Ascending aorta (tissue), 2 donors: ENCODE measurements around the gene ZBTB18. TPM values are rescaled to one million over a fixed set of nuclear protein-coding genes. Genes with fewer than 3 reads are reported as not detected.
"Not testable (repeated sequence)": the region's sequence is repeated elsewhere in the genome, so short reads cannot be mapped to it uniquely, and the experiment has no call there.

Experiments used
- DNase-seq, 2 donors: peaks; one replicate each; pipeline ENCODE4 v3.0.0-alpha.2; 2019; ENCODE audit warnings: low spot score in 2 of 2
- H3K27ac ChIP-seq, 2 donors: fragments of 200-600 bp; sonication (generic); one replicate each; pipeline ENCODE4 v1.5.1; 2016 to 2017; ENCODE audit warnings: mild to moderate bottlenecking in 1 of 2
- H3K27me3 ChIP-seq: fragments of 200-600 bp; sonication (generic); one replicate; pipeline ENCODE4 v1.5.1; 2017
- H3K36me3 ChIP-seq, 2 donors: fragments of 200-600 bp; sonication (generic); one replicate each; pipeline ENCODE4 v1.5.1; 2016
- H3K4me1 ChIP-seq, 2 donors: fragments of 200-600 bp; sonication (generic); one replicate each; pipeline ENCODE4 v1.5.1; 2016 to 2017; ENCODE audit warnings: mild to moderate bottlenecking in 1 of 2
- H3K4me3 ChIP-seq, 2 donors: fragments of 200-600 bp; sonication (generic); one replicate each; pipeline ENCODE4 v1.5.1; 2016 to 2017; ENCODE audit warnings: mild to moderate bottlenecking in 1 of 2
- H3K9me3 ChIP-seq, 2 donors: fragments of 200-600 bp; sonication (generic); one replicate each; pipeline ENCODE4 v1.5.1; 2016
- intact Hi-C: fragments of 100-400 bp; cut with DNase I; formaldehyde crosslinking; loops from one replicate; pipeline ENCODE4 v1.15.1; 2023
- total RNA-seq: library from RNA; depleted of rRNA; stranded (reverse); fragments of >200 nt; gene quantifications from one replicate; pipeline ENCODE4 v1.1.0, GENCODE V29; 2016
- TF ChIP-seq, protein P1 (sequence below), 3 experiments: fragments of 200-600 bp in 2 of 3; fragments of 450-650 bp in 1 of 3; sonication (generic) in 2 of 3; IDR thresholded peaks; one replicate each; pipeline ENCODE4 v1.5.1; 2016 to 2019; ENCODE audit warnings: antibody characterized with exemption in 3 of 3, mild to moderate bottlenecking in 1 of 3, moderate library complexity in 1 of 3

ZBTB18 gene
- total RNA-seq, 1 donor from 2014 or later, result 7.1 TPM

DNA sequence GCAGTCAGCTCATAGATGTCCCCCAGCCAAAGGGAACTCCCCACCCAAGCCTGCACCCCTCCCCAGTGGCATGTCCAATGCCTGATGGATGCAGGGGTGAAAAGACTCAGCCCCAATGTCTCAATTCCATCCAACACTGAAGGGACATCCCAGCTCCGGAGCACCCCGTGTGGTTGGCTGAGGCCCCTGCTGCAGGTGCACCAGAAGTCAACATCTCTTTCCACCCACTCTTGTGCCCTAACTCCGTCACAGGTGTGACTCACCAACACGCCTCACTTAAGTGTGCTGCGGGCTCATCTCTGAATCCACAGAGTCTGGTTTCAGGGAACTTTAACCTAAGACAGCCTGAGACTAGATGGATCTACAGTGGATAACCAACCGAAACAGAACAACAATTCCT lies 40.9 kb upstream of the ZBTB18 start:
- intact Hi-C loops, result no loop called here

DNA sequence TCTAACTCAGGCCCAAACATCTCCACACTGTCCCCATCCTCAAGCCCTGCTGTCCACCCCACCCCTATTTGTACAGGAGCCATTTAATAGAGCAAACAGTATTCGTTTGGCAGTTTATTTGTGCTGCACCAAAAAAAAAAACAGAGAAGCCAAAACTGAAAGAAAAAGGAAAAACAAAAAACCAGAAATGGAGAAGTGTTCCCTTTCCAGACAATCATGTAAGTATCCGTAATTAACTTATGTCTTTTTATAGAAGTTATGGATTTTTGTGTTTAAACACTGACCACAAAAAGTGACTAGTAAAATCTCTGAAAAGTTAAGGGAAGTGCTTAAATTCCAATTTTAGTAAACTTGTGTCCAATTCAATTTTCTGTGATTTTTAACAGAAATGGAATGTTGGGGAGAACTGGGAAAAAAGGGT lies 40.4 kb upstream of the ZBTB18 start:
- H3K27me3 ChIP-seq, result no peaks in the 10 kb centered on the region
- intact Hi-C loops, result no loop called here

More for the DNA sequence above, 40.9 kb upstream of the ZBTB18 start:
- H3K27ac ChIP-seq, result no peak overlapping the region
- no peaks in the 10 kb centered on the region for H3K27me3 ChIP-seq
- no peaks in the 10 kb centered on the region for H3K36me3 ChIP-seq
- no peak overlapping the region for H3K4me3 ChIP-seq
- TF ChIP-seq, protein P1, sequence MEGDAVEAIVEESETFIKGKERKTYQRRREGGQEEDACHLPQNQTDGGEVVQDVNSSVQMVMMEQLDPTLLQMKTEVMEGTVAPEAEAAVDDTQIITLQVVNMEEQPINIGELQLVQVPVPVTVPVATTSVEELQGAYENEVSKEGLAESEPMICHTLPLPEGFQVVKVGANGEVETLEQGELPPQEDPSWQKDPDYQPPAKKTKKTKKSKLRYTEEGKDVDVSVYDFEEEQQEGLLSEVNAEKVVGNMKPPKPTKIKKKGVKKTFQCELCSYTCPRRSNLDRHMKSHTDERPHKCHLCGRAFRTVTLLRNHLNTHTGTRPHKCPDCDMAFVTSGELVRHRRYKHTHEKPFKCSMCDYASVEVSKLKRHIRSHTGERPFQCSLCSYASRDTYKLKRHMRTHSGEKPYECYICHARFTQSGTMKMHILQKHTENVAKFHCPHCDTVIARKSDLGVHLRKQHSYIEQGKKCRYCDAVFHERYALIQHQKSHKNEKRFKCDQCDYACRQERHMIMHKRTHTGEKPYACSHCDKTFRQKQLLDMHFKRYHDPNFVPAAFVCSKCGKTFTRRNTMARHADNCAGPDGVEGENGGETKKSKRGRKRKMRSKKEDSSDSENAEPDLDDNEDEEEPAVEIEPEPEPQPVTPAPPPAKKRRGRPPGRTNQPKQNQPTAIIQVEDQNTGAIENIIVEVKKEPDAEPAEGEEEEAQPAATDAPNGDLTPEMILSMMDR (IDR thresholded peaks at IDR 0.05), result no peak
- no peaks in the 10 kb centered on the region for H3K4me1 ChIP-seq
- H3K9me3 ChIP-seq, result no peaks in the 10 kb centered on the region
- no peak for DNase-seq

DNA sequence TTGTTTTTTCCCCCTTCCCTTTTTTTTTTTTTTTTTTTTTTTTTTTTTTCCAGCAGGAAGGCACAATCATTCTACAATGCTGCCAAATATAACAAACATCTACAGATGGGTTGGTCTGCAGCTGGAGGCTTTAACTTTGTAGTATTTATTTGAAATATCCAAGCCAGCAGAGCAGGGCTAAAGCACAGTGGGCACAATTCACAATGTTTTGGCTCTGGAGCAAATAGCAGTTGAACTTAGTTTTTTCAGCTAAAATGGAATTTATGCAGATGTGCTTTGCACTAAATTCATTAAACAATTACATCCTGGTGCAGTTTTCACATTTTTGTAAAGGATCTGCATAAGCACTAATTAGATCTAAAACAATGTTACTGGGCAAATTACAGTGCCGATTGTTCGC lies 39.8 kb upstream of the ZBTB18 start:
- H3K4me1 ChIP-seq, result no peaks in the 10 kb centered on the region
- DNase-seq, result no peak
- H3K27ac ChIP-seq, result no peak overlapping the region
- TF ChIP-seq, protein P1 (IDR thresholded peaks at IDR 0.05), result no peak
- H3K36me3 ChIP-seq, result no peaks in the 10 kb centered on the region
- no peaks in the 10 kb centered on the region for H3K27me3 ChIP-seq
- H3K4me3 ChIP-seq, result no peak overlapping the region
- intact Hi-C loops, result no loop called here
- no peaks in the 10 kb centered on the region for H3K9me3 ChIP-seq

More for the DNA sequence above, 40.4 kb upstream of the ZBTB18 start:
- Histone ChIP-seq H3K36me3 (no peaks in the 10 kb centered on the region), H3K4me3 (no peak overlapping the region), H3K9me3 (no peaks in the 10 kb centered on the region), H3K27ac (no peak overlapping the region), H3K4me1 (no peaks in the 10 kb centered on the region)
- TF ChIP-seq, protein P1 (IDR thresholded peaks at IDR 0.05), result no peak
- DNase-seq, result no peak

DNA sequence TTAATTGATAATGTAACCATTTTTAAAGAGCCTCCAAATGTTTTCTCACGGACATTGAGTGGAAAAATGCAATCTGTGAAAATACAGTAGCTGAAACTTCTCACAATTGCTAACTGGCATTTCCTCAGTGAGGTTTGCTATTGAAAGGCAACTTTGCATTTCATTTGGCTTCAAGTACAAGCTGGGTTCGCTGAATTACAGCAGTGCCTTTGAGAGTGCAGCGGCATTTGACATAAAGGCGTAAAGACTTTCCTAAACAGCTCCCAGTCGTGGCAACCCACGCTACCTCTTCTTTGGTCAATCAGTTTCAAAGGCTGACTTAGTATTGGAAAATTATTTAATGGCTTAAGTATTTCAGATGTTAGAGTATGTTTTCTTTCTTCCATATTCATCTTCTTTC lies 39.3 kb upstream of the ZBTB18 start:
- Histone ChIP-seq H3K4me1 (no peaks in the 10 kb centered on the region), H3K27ac (no peak overlapping the region), H3K27me3 (no peaks in the 10 kb centered on the region), H3K4me3 (no peak overlapping the region), H3K36me3 (no peaks in the 10 kb centered on the region), H3K9me3 (no peaks in the 10 kb centered on the region)
- intact Hi-C loops, result no loop called here
- TF ChIP-seq, protein P1 (IDR thresholded peaks at IDR 0.05), result no peak
- no peak for DNase-seq

DNA sequence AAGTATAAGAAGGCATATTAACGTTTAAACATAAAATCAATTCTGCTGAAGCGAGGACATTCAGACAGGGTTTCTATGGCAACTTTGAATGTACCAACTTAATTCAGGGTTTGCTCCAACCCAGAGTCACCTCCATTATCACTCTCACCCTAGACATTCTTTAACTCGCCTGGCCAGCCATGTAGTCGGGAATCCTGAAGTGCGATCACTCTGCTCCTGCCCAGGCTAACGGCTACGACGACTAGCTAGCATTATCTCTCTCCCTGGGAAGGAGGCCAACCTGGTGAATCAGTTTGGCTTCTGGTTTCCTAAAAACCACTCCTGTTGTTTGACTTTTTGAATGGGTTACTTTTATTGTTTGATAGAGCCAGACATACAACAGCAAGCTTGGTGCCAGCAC lies 38.9 kb upstream of the ZBTB18 start:
- Histone ChIP-seq H3K36me3 (no peaks in the 10 kb centered on the region), H3K9me3 (no peaks in the 10 kb centered on the region), H3K4me3 (no peak overlapping the region), H3K27ac (no peak overlapping the region), H3K27me3 (no peaks in the 10 kb centered on the region), H3K4me1 (no peaks in the 10 kb centered on the region)
- TF ChIP-seq, protein P1 (IDR thresholded peaks at IDR 0.05), result no peak
- no peak for DNase-seq
- intact Hi-C loops, result no loop called here

DNA sequence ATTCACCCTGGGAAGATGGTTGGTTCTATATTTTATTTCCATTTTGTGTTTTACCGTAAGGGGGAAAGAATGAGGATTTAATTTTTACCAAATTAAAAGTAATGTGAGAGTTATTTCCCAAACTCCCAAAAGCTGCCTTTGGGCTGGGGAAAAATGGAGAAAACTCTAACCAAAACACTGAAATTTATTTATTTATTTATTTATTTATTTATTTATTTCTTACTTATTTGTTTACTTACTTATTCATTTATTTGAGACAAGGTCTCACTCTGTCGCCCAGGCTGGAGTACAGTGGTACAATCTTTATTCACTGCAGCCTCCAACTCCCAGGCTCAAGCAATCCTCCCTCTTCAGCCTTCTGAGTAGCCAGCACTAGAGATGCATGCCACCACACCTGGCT lies 38.0 kb upstream of the ZBTB18 start:
- Histone ChIP-seq H3K36me3 (no peaks in the 10 kb centered on the region), H3K4me1 (no peaks in the 10 kb centered on the region), H3K4me3 (no peak overlapping the region), H3K9me3 (no peaks in the 10 kb centered on the region), H3K27me3 (no peaks in the 10 kb centered on the region), H3K27ac (no peak overlapping the region)
- intact Hi-C loops, result no loop called here
- TF ChIP-seq, protein P1 (IDR thresholded peaks at IDR 0.05), result no peak
- DNase-seq, result no peak

DNA sequence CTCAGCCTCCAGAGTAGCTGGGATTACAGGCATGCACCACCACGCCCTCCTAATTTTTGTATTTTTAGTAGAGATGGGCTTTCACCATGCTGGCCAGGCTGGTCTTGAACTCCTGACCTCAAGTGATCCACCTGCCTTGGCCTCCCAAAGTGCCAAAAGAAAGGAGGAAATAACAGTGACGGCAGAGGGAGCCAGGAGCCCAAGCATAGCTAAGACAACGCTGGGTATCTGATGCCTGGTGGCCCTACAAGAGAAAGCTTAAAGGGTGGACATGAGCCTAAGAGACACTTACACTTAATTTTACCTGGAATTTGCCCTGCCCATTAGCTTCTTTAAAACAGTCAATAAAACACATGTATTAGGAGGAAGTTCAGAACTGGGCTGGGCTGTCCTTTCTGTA lies 36.2 kb upstream of the ZBTB18 start:
- intact Hi-C loops, H3K27ac ChIP-seq, H3K36me3 ChIP-seq, H3K9me3 ChIP-seq, H3K4me1 ChIP-seq, H3K4me3 ChIP-seq, H3K27me3 ChIP-seq, DNase-seq: not testable (repeated sequence)
